GM12878 (cell line): ENCODE data around the gene ZNF850. TPM values are rescaled to one million over a fixed set of nuclear protein-coding genes. Genes with fewer than 3 reads are reported as not detected.

ENCODE experiments used
- BACH1 ChIP-seq: fragments of 450-650 bp; IDR thresholded peaks from 2 replicates; pipeline ENCODE4 v1.6.1; 2017; ENCODE audit warnings: mild to moderate bottlenecking, borderline replicate concordance
- BRCA1 ChIP-seq: IDR thresholded peaks from 2 replicates; pipeline ENCODE4 v1.6.1; 2011; ENCODE audit warnings: low read depth, low read length, improper control_type of control experiment
- CHD4 ChIP-seq: fragments of 200-600 bp; sonication (generic); IDR thresholded peaks from 2 replicates; pipeline ENCODE4 v1.6.1; 2016; ENCODE audit warnings: mild to moderate bottlenecking
- FOS ChIP-seq: IDR thresholded peaks from 3 replicates; pipeline ENCODE4 v1.6.1; 2011; ENCODE audit warnings: borderline replicate concordance; ENCODE audit not compliant: insufficient read length; ENCODE audit errors: extremely low read depth
- GABPA ChIP-seq: IDR thresholded peaks from 2 replicates; pipeline ENCODE4 v1.6.1; 2014; ENCODE audit warnings: antibody characterized with exemption, low read depth, mild to moderate bottlenecking, inconsistent platforms
- KLF5 ChIP-seq: fragments of 450-650 bp; IDR thresholded peaks from 2 replicates; pipeline ENCODE4 v1.6.1; 2014; ENCODE audit warnings: mild to moderate bottlenecking; ENCODE audit not compliant: partially characterized antibody
- NR2C2 ChIP-seq: IDR thresholded peaks from 2 replicates; pipeline ENCODE4 v1.6.1; 2011; ENCODE audit warnings: borderline replicate concordance, low read depth; ENCODE audit not compliant: control insufficient read depth, insufficient read length
- PML ChIP-seq: IDR thresholded peaks from 2 replicates; pipeline ENCODE4 v1.6.1; 2012; ENCODE audit warnings: low read length, inconsistent platforms
- POLR2AphosphoS5 ChIP-seq: IDR thresholded peaks from 2 replicates; pipeline ENCODE4 v1.6.1; 2011; ENCODE audit warnings: mild to moderate bottlenecking, low read length, inconsistent platforms
- RAD21 ChIP-seq: IDR thresholded peaks from 2 replicates; pipeline ENCODE4 v1.6.1; 2011; ENCODE audit warnings: mild to moderate bottlenecking, low read depth, low read length, moderate library complexity; ENCODE audit not compliant: insufficient read depth
- RAD51 ChIP-seq: fragments of 450-650 bp; IDR thresholded peaks from 2 replicates; pipeline ENCODE4 v1.6.1; 2016; ENCODE audit warnings: moderate library complexity, mild to moderate bottlenecking, inconsistent platforms
- RCOR1 ChIP-seq: conservative IDR thresholded peaks from 2 replicates; pipeline ENCODE4 v1.6.1; 2012; ENCODE audit warnings: low read depth, low read length, improper control_type of control experiment
- REST ChIP-seq: IDR thresholded peaks from 2 replicates; pipeline ENCODE4 v1.6.1; 2012; ENCODE audit warnings: mild to moderate bottlenecking, low read depth, low read length
- TBL1XR1 ChIP-seq: IDR thresholded peaks from 2 replicates; pipeline ENCODE4 v1.6.1; 2012; ENCODE audit warnings: low read depth, low read length, improper control_type of control experiment
- ZBTB11 ChIP-seq: fragments of 450-650 bp; formaldehyde crosslinking; IDR thresholded peaks from 2 replicates; pipeline ENCODE4 v1.5.0; 2022; ENCODE audit warnings: mild to moderate bottlenecking, missing genetic modification characterization
- ZNF207 ChIP-seq: fragments of 450-650 bp; IDR thresholded peaks from 2 replicates; pipeline ENCODE4 v1.6.1; 2014; ENCODE audit warnings: antibody characterized with exemption, mild to moderate bottlenecking, borderline replicate concordance
- ZNF24 ChIP-seq: fragments of 450-650 bp; IDR thresholded peaks from 2 replicates; pipeline ENCODE4 v1.6.1; 2017; ENCODE audit warnings: antibody characterized with exemption, mild to moderate bottlenecking
- polyA plus RNA-seq, 11 experiments: library from polyadenylated mRNA; depleted of rRNA in 4 of 11; unstranded in 6 of 11; stranded (reverse) in 5 of 11; fragments of >200 nt; fragmentation: Nextera tagmentation in 4 of 11; fragmentation: Illumina TruSeq in 1 of 11; extraction: Ambion mirVana in 4 of 11; extraction: Trizol in 1 of 11; gene quantifications; 1 replicate in 1 of 11; 2 replicates in 10 of 11; pipeline versions ENCODE4 v1.2.1 to v1.2.3, GENCODE V29; 2011 to 2016; ENCODE audit warnings: inconsistent platforms in 2 of 11, missing spikeins in 2 of 11, low read depth in 1 of 11
- total RNA-seq, 4 experiments: library from RNA; depleted of rRNA in 3 of 4; stranded (reverse); fragments of >200 nt in 3 of 4; fragmentation: Illumina TruSeq in 1 of 4; extraction: Trizol in 1 of 4; gene quantifications; 2 replicates each; pipeline versions ENCODE4 v1.2.1 to v1.2.3, GENCODE V29; 2013 to 2021
- TF ChIP-seq, protein P1 (sequence below): fragments of 450-650 bp; IDR thresholded peaks from 2 replicates; pipeline ENCODE4 v1.6.1; 2017; ENCODE audit warnings: mild to moderate bottlenecking, moderate library complexity
- TF ChIP-seq, protein P2 (sequence below): IDR thresholded peaks from 2 replicates; pipeline ENCODE4 v1.6.1; 2012; ENCODE audit warnings: low read depth, low read length, improper control_type of control experiment

ZNF850 gene
- total and polyA plus RNA-seq, 10 of the 15 experiments (the other 5 are each of a cell fraction or from before 2014, with no cell fraction given), result 0.44 to 6.4 (median 2.5) TPM

DNA sequence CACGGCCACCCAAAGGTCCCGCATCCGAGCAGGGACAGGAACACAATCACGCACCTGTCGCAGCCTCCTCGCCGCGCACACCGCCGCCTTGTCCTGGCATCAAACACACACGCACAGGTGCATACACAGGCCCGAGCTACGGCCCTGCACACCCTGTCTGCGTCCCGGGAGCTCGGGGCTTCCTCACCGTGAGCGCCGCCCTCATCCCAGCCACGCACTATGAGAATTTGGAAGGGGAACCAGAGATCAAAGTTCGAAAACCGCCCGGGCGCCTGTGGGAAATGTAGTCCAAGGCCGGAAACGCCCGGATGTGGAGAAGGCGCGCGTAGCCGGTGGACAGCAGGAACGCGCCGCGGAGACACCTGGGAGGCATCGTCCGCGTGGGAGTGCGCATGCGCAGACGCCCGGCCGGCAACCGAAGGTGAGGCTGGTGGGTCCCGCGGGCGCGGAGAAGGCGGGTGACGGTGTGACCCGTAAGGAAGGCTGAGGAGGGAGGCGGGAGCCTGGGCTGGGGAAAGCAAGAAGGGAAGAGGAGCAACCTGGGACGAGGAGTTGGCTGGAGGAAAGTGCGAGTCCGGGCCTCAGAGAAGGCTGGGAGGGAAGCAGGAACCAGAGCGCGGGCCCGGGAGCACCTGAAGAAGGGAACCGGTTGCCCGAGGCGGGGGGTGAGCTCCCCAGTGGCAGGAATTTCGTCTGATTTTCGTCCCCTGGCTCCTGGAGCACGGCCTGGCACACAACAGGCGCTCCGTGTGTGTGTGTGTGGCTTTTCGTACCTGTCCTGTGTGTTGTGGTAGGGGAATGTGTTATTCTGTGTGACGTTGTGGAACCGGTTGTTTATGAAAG is 85.2 kb downstream of the ZNF850 start, which contains the start of gene ZNF567 (continued):
- TF ChIP-seq, protein P1, sequence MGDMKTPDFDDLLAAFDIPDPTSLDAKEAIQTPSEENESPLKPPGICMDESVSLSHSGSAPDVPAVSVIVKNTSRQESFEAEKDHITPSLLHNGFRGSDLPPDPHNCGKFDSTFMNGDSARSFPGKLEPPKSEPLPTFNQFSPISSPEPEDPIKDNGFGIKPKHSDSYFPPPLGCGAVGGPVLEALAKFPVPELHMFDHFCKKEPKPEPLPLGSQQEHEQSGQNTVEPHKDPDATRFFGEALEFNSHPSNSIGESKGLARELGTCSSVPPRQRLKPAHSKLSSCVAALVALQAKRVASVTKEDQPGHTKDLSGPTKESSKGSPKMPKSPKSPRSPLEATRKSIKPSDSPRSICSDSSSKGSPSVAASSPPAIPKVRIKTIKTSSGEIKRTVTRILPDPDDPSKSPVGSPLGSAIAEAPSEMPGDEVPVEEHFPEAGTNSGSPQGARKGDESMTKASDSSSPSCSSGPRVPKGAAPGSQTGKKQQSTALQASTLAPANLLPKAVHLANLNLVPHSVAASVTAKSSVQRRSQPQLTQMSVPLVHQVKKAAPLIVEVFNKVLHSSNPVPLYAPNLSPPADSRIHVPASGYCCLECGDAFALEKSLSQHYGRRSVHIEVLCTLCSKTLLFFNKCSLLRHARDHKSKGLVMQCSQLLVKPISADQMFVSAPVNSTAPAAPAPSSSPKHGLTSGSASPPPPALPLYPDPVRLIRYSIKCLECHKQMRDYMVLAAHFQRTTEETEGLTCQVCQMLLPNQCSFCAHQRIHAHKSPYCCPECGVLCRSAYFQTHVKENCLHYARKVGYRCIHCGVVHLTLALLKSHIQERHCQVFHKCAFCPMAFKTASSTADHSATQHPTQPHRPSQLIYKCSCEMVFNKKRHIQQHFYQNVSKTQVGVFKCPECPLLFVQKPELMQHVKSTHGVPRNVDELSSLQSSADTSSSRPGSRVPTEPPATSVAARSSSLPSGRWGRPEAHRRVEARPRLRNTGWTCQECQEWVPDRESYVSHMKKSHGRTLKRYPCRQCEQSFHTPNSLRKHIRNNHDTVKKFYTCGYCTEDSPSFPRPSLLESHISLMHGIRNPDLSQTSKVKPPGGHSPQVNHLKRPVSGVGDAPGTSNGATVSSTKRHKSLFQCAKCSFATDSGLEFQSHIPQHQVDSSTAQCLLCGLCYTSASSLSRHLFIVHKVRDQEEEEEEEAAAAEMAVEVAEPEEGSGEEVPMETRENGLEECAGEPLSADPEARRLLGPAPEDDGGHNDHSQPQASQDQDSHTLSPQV, result no peak
- TF ChIP-seq CHD4, result no peak
- TF ChIP-seq ZBTB11 (CRISPR knock-in tag), result no peak
- TF ChIP-seq RAD51, result no peak
- TF ChIP-seq GABPA, result peak; percentile 75
- TF ChIP-seq BRCA1, result no peak
- peak; percentile 72 for TF ChIP-seq NR2C2
- peak; percentile 62 for TF ChIP-seq POLR2AphosphoS5
- 0 out of 2 replicates have a peak, but pooled peaks have one; percentile 75 for TF ChIP-seq TBL1XR1
- no peak for TF ChIP-seq ZNF207
- TF ChIP-seq, protein P2, sequence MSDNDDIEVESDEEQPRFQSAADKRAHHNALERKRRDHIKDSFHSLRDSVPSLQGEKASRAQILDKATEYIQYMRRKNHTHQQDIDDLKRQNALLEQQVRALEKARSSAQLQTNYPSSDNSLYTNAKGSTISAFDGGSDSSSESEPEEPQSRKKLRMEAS, result peak; percentile 37; the same call in 1 of the 2 replicates
- TF ChIP-seq RAD21, result no peak
- no peak for TF ChIP-seq REST
- TF ChIP-seq KLF5, result no peak
- no peak for TF ChIP-seq RCOR1
- no peak for TF ChIP-seq FOS
- TF ChIP-seq ZNF24, result no peak
- no peak for TF ChIP-seq BACH1
- peak; percentile 83 for TF ChIP-seq PML
